GM12865 (cell line): ENCODE data around the gene PTK7.

Experiments
- DNase-seq: peaks from one replicate; pipeline ENCODE4 v3.0.0; 2010; ENCODE audit warnings: low read depth
- H3K4me3 ChIP-seq: 2 replicates; pipeline ENCODE4 v1.5.1; 2011; ENCODE audit warnings: mild to moderate bottlenecking, low read depth, low read length, control low read depth
- CTCF ChIP-seq: IDR thresholded peaks from 2 replicates; pipeline ENCODE4 v1.5.1; 2011; ENCODE audit warnings: low read length, control low read depth, low read depth, inconsistent platforms; ENCODE audit not compliant: insufficient read depth; ENCODE audit errors: missing control alignments

Gene PTK7

DNA sequence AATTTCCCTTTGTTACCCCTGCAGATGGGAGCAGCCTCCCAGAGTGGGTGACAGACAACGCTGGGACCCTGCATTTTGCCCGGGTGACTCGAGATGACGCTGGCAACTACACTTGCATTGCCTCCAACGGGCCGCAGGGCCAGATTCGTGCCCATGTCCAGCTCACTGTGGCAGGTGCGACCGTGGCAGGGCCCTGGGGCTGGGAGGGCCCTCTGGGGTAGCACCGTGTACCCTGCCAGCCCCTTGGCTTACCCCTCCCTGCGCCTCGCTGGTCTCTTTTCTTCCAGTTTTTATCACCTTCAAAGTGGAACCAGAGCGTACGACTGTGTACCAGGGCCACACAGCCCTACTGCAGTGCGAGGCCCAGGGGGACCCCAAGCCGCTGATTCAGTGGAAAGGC lies 65.5 kb downstream of the PTK7 start:
- no peak overlapping the region for H3K4me3 ChIP-seq
- no peak for TF ChIP-seq CTCF
- no peak for DNase-seq

DNA sequence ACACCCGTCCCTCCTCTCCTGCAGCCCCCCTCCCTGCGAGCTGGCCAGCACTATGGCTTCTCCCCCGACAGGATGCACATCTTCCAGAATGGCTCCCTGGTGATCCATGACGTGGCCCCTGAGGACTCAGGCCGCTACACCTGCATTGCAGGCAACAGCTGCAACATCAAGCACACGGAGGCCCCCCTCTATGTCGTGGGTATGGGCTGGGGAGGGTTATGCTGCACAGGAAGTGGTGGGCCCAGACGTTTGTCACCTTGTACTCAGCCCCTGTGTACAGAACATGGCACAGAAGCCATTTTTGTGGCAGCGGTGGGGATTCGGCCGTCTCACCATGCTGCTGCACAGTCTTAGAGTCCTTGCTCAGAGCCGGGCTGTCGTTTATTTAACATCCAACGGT lies 66.0 kb downstream of the PTK7 start:
- DNase-seq, result no peak
- no peak overlapping the region for H3K4me3 ChIP-seq
- TF ChIP-seq CTCF, result no peak

GRCh38 chr6:43143235-43144128 lies 67.4 kb downstream of the PTK7 start:
- peak; percentile 77 for DNase-seq
- TF ChIP-seq CTCF, result peak; percentile 96
- H3K4me3 ChIP-seq, result no peak overlapping the region

DNA sequence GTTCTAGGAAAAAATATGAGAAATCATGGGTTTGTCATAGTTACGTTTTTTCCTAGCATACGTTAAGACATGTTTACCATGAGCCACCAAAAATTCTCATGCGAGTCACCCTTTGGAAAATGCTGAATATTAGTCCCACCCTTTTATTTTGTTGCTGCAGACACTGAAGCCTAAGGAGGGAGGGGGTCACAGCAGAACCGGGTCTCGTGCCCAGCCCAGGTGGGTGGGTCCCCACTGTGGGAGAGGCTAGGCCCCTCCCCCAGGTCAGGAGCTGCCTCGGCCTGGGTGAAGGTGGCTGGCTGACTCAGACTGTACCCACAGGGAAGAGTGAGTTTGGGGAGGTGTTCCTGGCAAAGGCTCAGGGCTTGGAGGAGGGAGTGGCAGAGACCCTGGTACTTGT lies 68.8 kb downstream of the PTK7 start:
- DNase-seq, result no peak
- no peak for TF ChIP-seq CTCF
- no peak overlapping the region for H3K4me3 ChIP-seq

- TF ChIP-seq CTCF, result no peak
- no peak for DNase-seq
- H3K4me3 ChIP-seq, result no peak overlapping the region
Measured at GRCh38 chr6:43146261-43146660, 70.1 kb downstream of the PTK7 start.

GRCh38 chr6:43146709-43147688 lies 70.9 kb downstream of the PTK7 start:
- DNase-seq, result no peak
- TF ChIP-seq CTCF, result no peak
- no peak overlapping the region for H3K4me3 ChIP-seq
